Measurements from ENCODE around the gene ABCB10.
A peak's percentile ranks its signal among the peaks of the same experiment; 100 is the strongest.
"Not testable (repeated sequence)": the region's sequence is repeated elsewhere in the genome, so short reads cannot be mapped to it uniquely, and the experiment has no call there.

Gene ABCB10

DNA sequence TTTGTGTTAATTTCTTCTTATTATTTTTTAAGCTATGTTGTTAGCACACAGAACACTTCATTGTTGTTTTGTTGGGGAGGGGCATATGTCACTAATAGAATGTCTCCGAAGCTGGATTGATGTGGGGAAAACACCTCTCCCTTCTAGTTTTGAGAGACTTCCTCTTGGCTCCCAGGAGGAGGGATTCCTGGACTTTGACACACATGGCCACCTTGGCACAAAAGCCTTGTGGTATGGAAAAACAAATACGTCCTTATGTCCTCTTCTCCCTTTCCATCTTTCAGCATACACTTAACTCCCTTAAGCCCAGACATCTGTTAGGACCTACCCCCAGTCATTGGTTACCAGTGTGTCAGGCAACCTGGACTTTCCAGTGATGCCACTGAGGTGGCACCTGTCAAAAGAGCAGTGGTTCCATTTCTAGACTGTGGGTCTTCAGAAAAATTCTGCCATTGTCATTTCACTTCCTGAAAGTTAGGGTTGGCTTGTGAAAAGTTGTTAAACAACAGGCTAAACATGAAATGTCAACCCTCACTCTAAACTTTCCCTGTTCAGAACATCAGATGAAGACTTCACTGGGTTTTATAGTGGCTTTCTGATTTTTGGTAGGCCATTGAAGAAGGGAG, 12.5 kb upstream of the ABCB10 start:
- no peak for DNase-seq

DNA sequence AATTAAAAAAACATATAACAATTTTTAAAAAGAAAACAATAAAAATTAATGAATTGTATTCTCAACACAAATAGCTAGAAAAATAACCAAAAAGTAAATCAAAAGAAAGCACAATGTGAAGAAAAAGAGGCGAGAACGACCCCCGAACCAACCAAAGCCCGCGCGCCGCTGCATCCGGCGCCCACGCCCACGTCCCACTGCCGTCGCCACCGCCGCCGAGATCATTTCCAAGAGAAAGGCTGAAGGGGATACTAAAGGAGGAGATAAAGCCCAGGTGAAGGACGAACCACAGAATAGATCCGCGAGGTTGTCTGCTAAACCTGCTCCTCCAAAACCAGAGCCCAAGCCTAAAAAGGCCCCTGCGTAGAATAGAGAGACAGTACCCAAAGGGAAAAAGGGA, 11.8 kb upstream of the ABCB10 start:
- no peak for DNase-seq

DNA sequence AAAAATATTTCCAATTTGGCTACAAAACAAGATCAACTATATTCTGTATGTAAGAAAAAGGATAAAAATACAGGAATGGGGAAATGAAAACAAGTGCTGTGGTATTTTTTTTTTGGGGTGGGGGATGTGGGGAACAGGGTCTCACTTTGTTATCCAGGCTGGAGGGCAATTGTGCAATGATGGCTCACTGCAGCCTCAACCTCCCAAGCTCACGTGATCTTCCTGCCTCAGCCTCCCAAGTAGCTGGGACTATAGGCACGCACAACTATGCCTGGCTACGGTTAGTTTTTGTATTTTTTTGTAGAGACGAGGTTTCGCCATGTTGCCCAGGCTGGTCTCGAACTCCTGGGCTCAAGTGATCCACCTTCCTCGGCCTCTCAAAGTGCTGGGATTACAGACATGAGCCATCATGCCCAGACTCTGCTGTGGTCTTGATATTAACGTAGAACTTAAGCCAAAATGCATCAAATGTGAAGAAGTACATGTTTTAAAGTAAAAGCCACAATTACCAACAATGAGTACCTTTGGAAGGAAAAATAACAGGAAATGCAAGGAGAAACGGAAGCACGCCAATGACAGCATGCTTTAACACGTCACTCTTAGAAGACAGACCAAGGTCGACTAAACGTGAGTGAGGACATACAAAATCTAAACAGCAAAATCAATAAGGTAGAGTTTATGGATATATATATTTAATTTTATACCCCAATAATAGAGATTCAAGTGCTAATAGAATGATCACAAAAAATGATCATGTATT, 8.8 kb upstream of the ABCB10 start:
- no peak for DNase-seq

DNA sequence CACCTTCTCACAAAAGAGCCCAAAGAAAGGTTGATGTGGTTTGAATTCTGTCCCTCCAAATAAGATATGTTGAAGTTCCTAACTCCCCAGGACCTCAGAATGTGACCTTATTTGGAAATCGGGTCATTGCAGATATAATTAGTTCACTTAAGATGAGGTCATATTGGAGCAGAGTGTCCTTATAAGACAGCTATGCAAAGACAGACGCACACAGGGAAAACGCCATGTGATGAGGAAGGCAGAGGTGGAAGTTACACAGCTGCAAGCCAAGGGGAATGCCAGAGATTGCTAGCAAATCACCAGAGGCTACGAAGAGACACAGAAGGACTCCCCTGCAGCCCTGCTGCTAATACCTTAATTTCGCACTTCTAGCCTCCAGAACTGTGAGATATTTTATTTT, 5.2 kb upstream of the ABCB10 start:
- no peak for DNase-seq

DNA sequence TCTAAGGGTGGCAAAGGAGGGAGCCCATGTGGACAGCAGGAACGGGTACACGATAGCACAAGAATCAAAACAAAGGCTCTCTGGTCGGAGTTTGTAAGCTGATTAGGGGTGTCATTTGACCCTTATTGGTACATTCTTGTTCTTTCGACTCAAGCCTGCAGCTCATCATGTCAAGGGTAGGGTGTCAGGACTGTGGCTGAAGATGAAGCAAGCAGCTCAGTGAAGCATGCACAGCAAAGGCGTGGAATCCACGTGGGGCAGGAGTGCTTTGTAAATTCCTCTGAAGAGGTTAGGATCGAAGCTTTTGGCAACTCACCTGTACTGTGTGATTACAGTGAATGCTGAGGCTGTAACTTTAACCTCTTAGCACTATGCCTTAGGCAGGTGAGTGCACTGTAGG, 4.7 kb upstream of the ABCB10 start:
- no peak for DNase-seq

DNA sequence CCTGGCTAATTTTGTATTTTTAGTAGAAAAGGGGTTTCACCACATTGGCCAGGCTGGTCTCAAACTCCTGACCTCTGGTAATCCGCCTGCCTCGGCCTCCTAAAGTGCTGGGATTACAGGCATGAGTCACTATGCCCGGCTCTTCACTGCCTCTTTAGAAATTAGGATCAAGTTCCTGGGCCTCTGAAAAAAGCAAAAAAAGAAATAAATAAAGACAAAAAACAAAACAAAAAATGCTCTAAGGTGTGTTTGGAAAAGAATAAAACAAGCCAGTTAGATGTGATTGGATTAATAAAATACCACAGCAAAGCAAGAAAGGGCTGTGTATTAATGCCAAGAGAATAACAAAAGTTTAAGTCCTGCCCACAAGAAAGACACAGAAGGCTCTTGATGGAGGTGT, 4.2 kb upstream of the ABCB10 start:
- DNase-seq = no peak

DNA sequence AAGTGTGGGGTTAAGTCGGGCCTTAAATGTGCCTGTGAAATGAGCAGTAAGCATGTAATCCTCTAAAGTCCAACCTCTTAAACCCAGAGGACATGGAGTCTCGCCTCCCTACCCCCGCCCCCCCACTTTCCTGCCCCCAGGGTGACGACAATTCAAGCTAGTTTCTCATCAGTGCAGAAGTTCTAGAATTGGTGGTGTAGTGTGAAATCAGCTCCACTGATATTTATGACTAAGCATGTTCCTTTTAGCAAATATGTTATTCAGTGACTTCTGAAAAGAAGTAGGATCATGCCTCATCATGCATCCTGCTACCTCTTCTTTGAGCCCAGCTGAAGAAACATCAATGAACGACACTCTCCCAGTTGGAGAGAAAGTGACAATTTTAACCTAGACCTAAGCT, 2.6 kb upstream of the ABCB10 start:
- no peak for DNase-seq

DNA sequence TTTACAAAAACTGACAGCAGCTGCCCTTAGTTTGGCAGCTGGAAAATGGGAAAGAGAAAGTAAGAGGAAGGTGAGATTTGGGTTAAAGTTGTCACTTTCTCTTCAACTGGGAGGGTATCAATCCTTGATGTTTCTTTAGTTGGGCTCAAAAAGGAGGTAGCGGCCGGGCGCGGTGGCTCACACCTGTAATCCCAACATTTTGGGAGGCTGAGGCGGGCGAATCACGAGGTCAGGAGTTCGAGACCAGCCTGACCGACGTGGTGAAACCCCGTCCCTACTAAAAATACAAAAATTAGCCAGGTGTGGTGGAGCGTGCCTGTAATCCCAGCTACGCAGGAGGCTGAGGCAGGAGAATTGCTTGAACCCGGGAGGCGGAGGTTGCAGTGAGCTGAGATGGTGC, 1.6 kb upstream of the ABCB10 start:
- DNase-seq = not testable (repeated sequence)

DNA sequence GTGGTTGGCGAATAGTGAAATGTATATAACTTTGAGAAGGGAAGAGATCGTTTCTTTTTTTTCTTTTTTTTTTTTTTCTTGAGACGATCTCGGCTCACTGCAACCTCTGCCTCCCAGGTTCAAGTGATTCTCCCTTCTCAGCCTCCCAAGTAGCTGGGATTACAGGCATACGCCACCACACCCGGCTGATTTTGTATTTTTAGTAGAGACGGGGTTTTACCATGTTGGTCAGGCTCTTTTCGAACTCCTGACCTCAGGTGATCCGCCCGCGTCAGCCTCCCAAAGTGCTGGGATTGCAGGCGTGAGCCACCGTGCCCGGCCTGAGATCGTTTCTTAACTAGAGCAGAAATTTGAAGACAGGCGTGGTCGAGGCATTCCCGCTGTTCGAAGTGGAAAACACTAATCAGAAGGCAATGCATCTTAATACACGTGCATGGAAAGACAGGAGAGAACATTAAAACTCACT, 862 bp upstream of the ABCB10 start:
- peak; percentile 4 for DNase-seq

DNA sequence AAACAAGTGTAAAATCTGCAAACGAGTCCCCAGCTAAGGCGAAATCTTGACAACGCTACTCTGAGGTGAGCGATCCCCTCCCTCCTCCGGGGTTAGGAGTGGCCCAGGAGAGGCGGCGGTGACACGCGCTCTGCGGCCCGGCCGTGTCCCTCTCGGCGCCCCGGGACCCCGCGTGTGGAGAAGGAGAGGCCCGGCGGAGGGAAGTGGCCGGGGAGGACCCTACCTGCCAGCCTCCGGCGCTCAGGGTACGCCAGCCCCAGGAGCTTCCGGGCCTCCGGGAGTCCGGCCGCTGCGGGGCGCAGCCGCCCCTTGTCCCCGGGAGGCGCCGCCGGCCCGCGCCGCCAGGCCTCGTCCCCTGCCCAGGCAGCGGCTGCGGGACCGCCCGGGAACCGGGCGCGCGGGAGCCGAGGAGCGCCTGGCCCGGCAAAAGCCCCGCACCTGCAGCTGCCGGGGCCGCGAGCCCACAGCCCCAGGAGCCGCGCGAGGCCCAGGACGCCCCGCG, 543 bp downstream of the ABCB10 start:
- DNase-seq = peak; percentile 31

DNA sequence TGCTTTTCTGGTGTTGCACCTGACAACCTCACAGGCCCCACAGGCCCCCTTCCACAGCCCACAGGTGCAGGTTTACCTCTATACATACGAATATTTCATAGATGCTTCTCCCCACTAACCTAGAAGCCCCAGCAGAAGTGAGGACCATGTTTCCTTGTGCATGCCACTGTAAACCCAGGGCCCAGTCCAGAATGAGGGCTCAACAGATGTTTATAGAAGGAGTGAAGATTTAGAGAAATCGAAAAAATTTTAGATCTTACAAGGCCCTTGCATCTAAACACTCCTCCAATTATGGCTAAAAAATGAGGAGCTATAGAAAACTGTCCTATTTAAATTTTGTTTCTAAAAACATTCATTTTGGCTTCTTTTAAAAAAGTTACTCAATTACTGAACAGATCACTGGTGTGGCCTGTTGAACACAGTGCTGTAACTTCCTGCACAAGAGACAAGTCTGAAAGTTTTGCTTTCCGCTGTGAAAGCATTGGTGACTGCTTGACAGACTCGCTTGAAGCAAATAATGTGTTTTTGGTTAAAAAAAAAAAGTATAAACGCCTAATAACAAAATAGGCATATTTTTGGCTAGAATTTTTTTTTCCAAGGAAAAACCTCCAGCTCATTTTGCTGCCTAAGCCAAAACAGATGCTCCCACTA, 1.2 kb downstream of the ABCB10 start:
- DNase-seq = no peak

DNA sequence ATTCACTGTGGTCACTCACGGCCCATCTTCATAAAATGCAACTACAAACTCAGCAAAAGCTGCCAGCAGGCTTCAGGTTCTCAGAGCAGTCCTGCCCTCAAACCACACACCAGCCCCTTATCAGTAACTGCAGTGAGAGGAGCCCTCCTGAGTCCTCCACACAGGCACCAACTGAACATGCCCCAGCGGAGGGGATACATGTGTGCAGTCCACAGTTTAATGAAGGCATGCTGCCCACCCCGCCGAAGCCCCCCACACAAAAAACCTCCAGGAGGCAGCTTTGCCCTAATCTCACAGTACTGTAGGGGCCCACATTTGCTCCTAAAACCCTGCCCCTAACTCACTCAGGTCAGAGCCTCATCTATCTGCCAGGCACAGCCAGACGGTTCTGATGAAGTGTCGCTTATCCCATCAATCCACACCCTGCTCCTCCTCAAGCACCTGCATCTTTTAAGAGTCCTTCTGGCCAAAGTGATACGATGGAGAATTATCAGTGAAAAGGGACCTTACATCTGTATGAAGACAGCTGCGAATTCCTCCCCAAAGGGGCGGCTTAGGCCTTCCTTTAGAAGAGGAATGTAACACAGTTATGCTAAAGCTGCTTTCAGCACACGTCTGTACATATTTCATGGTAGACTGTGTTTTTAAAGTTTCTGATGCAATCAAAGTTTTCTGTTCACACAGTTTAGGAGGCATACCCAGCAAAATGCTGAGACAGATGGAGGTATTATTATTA, 3.5 kb downstream of the ABCB10 start:
- no peak for DNase-seq

DNA sequence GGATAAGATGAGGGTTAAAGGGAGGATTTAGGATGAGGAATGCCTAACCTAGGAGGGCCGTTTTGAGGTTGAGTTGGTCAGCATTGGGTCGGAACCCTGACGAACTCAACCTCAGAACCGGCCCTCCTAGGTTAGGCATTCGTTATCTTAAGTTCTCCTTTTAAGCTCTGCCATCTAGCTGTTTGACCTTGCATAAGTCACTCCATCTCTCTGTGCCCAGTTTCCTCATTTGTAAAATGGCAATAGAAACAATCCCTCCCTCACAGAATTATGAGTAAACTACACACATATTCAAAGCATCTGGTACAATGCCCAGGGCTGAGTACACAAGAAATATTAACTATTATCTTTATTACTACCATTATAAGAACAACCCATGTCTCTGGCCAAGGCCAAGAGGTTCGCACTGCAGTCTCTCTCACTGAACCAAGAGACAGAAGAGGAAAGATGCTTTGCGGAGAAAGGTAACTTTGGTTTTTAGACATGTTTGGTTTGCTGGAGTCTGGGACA, 4.8 kb downstream of the ABCB10 start:
- DNase-seq = no peak

DNA sequence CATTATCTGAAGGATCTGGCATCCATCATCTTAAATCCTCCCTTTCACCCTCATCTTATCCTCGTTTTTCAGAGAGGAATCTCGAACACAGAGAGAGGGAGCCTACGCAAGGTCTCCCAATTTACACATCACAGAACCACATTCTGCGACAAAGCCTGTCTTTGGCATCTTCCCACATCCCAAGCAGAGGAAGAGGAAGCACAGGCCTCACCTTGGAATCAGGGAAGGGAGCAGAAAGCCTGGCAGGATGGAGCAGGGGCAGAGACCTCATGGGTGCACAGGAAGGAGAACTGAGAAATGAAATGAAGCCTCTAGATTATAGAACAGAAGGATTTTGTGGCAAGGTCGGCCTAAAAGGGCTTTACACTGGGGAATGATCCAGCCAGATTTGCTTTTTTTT, 5.8 kb downstream of the ABCB10 start:
- no peak for DNase-seq

DNA sequence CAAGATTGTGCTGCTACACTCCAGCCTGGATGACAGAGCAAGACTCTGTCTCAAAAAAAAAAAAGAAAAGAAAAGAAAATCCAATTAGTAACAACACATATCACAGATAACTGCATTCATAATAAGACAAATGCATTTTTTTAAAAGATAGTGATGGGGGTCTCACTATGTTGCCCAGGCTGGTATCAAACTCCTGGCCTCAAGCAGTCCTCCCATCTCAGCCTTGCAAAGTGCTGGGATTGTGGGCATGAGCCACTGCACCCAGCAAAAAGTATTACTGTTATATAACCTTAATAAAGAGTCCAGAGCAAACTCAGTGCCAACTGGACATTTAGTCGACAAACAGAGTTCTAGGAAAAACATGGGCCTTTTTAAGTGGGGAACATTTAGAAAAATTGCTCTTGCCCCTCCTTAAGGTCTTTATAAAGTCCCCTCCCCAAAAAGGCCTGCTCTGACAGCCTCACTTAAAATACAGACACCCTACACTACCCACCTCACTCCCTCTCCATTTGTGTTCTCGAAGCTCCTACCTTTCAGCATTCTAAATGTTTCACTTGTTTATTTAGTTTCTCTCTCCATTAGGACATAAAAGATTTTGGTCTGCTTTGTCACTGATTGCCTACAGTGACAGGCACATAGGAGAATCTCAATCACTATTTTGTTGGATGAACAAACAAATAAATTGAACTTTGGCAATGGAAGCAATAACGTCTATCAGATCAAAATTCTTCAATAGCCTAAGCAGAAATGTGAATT, 7.5 kb downstream of the ABCB10 start:
- no peak for DNase-seq

DNA sequence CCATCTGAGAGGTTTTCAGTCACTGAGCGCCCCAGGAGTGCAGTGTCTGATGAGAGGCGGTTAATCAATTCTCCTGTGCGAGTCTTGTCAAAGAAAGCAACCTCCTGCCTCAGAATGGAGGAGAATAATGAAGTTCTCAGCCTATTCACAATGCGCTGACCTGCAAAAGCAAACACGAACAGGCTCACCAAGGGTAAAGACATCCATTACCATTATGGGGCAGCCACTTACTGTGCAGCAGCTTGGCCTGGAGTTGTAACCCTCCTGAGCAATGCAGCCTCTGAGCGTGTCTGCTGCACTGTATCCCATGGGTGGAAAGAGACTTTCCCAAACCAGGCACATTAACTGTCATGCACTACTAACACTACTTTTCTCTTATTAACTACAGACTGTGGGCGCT, 11.0 kb downstream of the ABCB10 start:
- DNase-seq = no peak

DNA sequence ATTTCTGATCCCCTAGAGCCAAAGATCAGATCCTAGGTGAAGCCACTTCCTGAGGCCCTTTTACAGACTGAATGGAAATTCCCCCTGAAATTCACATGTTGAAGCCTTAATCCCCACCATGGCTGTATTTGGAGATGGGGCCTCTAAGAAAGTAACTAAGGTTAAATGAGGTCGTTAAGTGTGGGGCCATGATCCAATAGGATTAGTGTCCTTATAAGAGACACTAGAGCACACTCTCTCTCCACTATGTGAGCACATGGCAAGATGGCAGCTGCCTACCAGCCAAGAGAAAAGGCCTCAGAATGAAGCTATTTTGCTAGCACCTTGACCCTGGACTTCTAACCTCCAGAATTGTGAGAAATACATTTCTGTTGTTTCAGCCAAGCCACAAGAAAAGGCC, 13.9 kb downstream of the ABCB10 start:
- no peak for DNase-seq

DNA sequence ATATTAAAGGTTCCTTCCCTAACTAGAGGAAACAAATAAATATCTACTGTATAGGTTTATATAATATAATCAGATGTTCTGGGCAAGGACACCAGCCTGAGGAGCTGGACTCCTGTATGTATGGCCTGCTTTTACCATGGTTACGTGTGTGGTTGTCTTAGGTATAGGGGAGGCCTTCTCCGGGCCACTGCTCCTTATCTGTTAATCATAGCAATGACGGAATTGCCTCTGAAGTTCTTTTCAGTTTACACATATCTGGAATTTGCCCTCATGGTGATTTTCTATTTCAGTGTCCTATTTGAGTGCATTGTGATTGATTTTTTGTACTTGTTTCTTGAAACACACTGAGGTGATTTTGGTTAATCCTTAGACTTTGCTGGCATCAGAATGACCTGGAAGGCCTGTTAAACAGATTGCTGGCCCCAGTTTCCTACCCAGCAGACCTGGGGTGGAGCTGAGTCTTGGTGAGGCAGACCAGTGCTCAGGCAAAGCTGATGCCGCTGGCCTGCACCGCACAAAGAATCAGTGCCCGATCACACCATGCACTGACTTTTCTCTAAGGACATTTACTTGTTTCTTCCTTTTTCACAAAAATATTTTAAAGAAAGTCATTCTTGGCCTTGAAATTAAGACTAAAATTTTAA, 18.5 kb downstream of the ABCB10 start:
- DNase-seq = no peak

DNA sequence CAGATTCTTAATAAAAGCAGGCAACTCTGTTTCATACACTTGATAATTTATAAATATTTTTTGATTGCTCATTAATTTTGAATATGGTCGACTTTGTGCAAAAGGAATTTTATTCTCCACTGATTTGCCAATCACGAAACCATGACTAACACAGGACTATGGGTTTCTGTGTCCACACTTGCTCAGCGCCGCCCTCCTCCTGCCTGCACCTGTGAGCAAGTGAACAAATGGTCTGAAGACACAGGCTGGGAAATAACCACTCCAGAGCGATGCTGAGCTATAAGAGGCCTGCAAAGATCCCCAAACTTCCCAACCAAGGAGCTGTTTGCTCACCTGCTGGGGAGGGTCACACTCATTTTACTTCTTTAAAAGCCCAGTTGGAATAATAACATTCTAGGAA, 19.6 kb downstream of the ABCB10 start:
- no peak for DNase-seq

DNA sequence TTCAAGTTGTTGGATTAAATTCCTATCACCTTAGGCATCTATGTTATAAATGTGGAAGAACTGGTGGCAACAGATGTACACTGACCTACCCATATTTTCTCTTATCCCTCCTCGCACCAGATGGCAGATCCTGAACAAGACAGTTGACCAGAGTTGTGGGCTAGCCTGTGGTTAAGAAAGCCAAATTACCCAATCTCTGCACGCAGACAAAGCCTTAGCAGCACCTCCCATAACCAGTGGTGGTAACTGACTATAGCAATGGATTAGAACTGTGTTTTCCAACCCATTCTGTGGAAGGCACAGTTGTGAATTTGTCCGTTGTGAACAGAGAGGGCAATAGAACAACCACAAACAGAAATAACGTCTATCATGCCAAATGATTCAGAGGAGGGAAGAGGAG, 20.6 kb downstream of the ABCB10 start:
- DNase-seq = no peak

DNA sequence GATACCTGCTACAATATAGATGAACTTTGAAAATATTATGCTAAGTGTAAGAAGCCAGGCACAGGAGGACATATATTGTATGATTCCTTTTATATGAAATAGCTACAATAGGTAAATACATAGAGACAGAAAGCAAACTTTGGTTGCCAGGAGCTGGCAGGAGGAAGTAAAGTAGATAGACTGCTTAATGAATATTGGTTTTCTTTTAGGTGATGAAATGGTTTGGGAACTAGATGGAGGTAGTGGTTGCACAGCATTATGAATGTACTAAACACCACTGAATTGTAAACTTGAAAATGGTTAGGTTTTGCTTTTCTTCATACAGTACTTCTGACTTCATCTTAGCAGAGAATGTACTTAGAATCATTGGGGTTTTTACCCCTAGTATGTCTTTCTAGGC, 21.5 kb downstream of the ABCB10 start:
- no peak for DNase-seq

DNA sequence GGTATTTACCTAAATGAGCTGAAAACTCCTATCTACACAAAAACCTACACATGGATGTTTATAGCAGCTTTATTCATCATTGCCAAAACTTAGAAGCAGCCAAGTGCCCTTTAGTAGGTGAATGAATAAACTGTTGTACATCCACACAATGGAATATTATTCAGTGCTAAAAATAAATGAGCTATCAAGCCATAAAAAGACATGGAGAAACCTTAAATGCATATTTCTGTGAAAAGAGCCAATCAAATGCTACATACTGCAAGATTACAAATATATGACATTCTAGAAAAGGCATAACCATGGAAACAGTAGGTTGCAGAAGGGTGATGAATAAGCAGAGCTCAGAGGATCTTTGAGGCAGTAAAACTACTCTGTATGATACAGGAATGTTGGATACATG, 23.3 kb downstream of the ABCB10 start:
- no peak for DNase-seq
